ENCODE measurements around the gene THEMIS. TPM values are rescaled to one million over a fixed set of nuclear protein-coding genes. Genes with fewer than 3 reads are reported as not detected.

Gene THEMIS
- total and polyA plus RNA-seq, 10 of the 15 experiments (the other 5 are each of a cell fraction or from before 2014, with no cell fraction given): 0.06 to 1.5 (median 0.08) TPM; not detected in 6

DNA sequence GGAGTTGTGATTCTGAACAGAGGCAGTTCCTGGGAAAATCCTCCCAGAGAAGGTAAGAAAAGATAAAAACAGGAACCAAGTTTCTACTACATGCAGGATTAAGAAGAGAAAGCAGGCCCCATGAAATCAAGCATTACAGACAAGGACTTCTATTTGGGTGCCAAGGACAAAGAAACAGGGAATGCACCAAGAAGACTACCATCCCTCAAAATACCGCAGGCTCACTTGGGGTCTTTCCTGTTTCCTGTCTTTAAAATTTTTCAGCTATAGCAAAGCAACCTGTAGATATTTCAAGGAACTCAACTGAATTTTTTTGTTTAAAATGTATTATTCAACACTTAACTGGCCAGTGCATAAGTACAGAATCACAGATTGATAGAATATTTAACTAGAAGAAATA, 107.5 kb downstream of the THEMIS start:
- FAIRE-seq: no peak
- Histone ChIP-seq H4K20me1 (ENCODE audit: control insufficient read depth, insufficient read depth) (no peaks in the 10 kb centered on the region), H3K36me3 (ENCODE audit: control insufficient read depth in 2 of 2, insufficient read depth in 2 of 2, low read length in 1 of 2) (no peaks in the 10 kb centered on the region), H3K9ac (ENCODE audit: control insufficient read depth, insufficient read depth, low read length) (no peak overlapping the region), H3K79me2 (ENCODE audit: control insufficient read depth, insufficient read depth, low read length) (no peaks in the 10 kb centered on the region), H3K4me3 (no peak overlapping the region), H3K4me1 (ENCODE audit: control insufficient read depth, insufficient read depth, low read length) (no peaks in the 10 kb centered on the region), H3K27ac (ENCODE audit: control insufficient read depth, insufficient read depth) (no peak overlapping the region), H3K9me3 (replicated peaks; ENCODE audit: control insufficient read depth, insufficient read depth, low read length) (no peaks in the 10 kb centered on the region), H3K27me3 (replicated peaks in 1 of 2; ENCODE audit: control insufficient read depth in 2 of 2, insufficient read depth in 2 of 2, low read length in 1 of 2) (no peaks in the 10 kb centered on the region), H2AFZ (ENCODE audit: control insufficient read depth, low read depth, low read length) (no peak overlapping the region), H3K4me2 (ENCODE audit: control insufficient read depth, insufficient read depth) (no peak overlapping the region)
- no peak for TF ChIP-seq WRNIP1 (IDR thresholded peaks at IDR 0.05; ENCODE audit: borderline replicate concordance, low read depth, low read length)
- no peak for TF ChIP-seq CHD1 (IDR thresholded peaks at IDR 0.05; ENCODE audit: low read depth, low read length)
- no peak for TF ChIP-seq ZNF622 (IDR thresholded peaks at IDR 0.05)
- TF ChIP-seq, protein P1, sequence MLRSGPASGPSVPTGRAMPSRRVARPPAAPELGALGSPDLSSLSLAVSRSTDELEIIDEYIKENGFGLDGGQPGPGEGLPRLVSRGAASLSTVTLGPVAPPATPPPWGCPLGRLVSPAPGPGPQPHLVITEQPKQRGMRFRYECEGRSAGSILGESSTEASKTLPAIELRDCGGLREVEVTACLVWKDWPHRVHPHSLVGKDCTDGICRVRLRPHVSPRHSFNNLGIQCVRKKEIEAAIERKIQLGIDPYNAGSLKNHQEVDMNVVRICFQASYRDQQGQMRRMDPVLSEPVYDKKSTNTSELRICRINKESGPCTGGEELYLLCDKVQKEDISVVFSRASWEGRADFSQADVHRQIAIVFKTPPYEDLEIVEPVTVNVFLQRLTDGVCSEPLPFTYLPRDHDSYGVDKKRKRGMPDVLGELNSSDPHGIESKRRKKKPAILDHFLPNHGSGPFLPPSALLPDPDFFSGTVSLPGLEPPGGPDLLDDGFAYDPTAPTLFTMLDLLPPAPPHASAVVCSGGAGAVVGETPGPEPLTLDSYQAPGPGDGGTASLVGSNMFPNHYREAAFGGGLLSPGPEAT (IDR thresholded peaks at IDR 0.05; ENCODE audit: low read depth): no peak
- TF ChIP-seq EZH2 (IDR thresholded peaks at IDR 0.05; ENCODE audit: borderline replicate concordance, control insufficient read depth, low read depth, low read length): no peak
- TF ChIP-seq SMC3 (IDR thresholded peaks at IDR 0.05; ENCODE audit: borderline replicate concordance, low read length): no peak
- no peak for TF ChIP-seq PAX5 (IDR thresholded peaks at IDR 0.05; ENCODE audit: borderline replicate concordance, low read depth, low read length)
- TF ChIP-seq ZNF384 (IDR thresholded peaks at IDR 0.05; ENCODE audit: borderline replicate concordance, low read depth, low read length): no peak
- TF ChIP-seq, protein P2, sequence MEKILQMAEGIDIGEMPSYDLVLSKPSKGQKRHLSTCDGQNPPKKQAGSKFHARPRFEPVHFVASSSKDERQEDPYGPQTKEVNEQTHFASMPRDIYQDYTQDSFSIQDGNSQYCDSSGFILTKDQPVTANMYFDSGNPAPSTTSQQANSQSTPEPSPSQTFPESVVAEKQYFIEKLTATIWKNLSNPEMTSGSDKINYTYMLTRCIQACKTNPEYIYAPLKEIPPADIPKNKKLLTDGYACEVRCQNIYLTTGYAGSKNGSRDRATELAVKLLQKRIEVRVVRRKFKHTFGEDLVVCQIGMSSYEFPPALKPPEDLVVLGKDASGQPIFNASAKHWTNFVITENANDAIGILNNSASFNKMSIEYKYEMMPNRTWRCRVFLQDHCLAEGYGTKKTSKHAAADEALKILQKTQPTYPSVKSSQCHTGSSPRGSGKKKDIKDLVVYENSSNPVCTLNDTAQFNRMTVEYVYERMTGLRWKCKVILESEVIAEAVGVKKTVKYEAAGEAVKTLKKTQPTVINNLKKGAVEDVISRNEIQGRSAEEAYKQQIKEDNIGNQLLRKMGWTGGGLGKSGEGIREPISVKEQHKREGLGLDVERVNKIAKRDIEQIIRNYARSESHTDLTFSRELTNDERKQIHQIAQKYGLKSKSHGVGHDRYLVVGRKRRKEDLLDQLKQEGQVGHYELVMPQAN (conservative IDR thresholded peaks at IDR 0.05): no peak
- no peak for TF ChIP-seq MYB (IDR thresholded peaks at IDR 0.05; ENCODE audit: borderline replicate concordance, low read depth, low read length)
- SMC1A ChIA-PET (ENCODE audit: uncharacterized antibody, unreplicated experiment): no interaction called here
- DNase-seq (ENCODE audit: low read depth, low spot score): no peak
- CTCF ChIA-PET: no interaction called here
- ATAC-seq: no peak
- in situ Hi-C loops (cut with MboI) (no loop called here), intact Hi-C loops (cut with micrococcal nuclease; ENCODE audit: unreplicated experiment) (no loop called here)
- BruUV-seq (replicated peaks): no TSS peak
- RAD21 ChIA-PET (ENCODE audit: unreplicated experiment): interaction anchor here (1.1 kb wide), 1 partner anchor 21 kb away, joined by 3 read pairs; no protein-coding TSS in a partner anchor
- POLR2A ChIA-PET: no interaction called here
- WGBS (ENCODE audit: insufficient coverage, insufficient replicate concordance, low lambda C conversion rate, missing lambda C conversion rate): 33% methylated on average over 1 of the region's 1 CpG

All from GM12878 (cell line).